Left renal cortex interstitium (tissue), 4 donors: ENCODE data around the gene LDHAL6B. TPM values are rescaled to one million over a fixed set of nuclear protein-coding genes. Genes with fewer than 3 reads are reported as not detected.
A peak's percentile ranks its signal among the peaks of the same experiment; 100 is the strongest.

Experiments used
- DNase-seq, 4 donors: peaks; one replicate each; pipeline ENCODE4 v3.0.0-alpha.2; 2013; ENCODE audit warnings: low read depth in 4 of 4, low spot score in 2 of 4, missing footprints in 1 of 4
- polyA plus RNA-seq, 4 donors: library from polyadenylated mRNA; unstranded; fragments of 120-200 nt; gene quantifications; one replicate each; pipeline ENCODE4 v1.2.1, GENCODE V29; 2013; ENCODE audit not compliant: insufficient read length in 4 of 4

LDHAL6B gene
- polyA plus RNA-seq, 4 donors = 0.08 to 0.52 (median 0.33) TPM; not detected in 1

- peak in 1 of 4 donors; percentile 58 for DNase-seq
Observed at GRCh38 chr15:59247364-59247763, 40.7 kb downstream of the LDHAL6B start.

GRCh38 chr15:59249816-59250215 lies 43.2 kb downstream of the LDHAL6B start:
- no peak for DNase-seq

- no peak for DNase-seq
Observed at GRCh38 chr15:59250249-59250648, 43.6 kb downstream of the LDHAL6B start.

- DNase-seq = no peak
Observed at GRCh38 chr15:59251001-59251845, 44.6 kb downstream of the LDHAL6B start.

- no peak for DNase-seq
Observed at GRCh38 chr15:59252137-59252536, 45.5 kb downstream of the LDHAL6B start.

- DNase-seq = no peak
Observed at GRCh38 chr15:59255680-59256336, 49.2 kb downstream of the LDHAL6B start.

- DNase-seq = no peak
Observed at GRCh38 chr15:59256482-59256881, 49.8 kb downstream of the LDHAL6B start.

GRCh38 chr15:59257140-59257539 lies 50.5 kb downstream of the LDHAL6B start:
- no peak for DNase-seq

Other genes starting within 250 kb of the LDHAL6B start
- 10 to 100 TPM; 36.2 to 47.6 (median 42.3) TPM for gene RNF111, start 219.2 kb upstream of the LDHAL6B start, polyA plus RNA-seq
- 10 to 100 TPM; 37.7 to 42.6 (median 39.9) TPM for gene CCNB2, start 101.7 kb upstream of the LDHAL6B start, polyA plus RNA-seq
- 100 to 1,000 TPM; 138 to 174 (median 146) TPM for gene MYO1E, start 166.0 kb downstream of the LDHAL6B start, polyA plus RNA-seq
- 10 to 100 TPM; 18.5 to 29.4 (median 18.8) TPM for gene FAM81A, start 231.3 kb downstream of the LDHAL6B start, polyA plus RNA-seq